ENCODE measurements around the gene HOOK2. TPM values are rescaled to one million over a fixed set of nuclear protein-coding genes. Genes with fewer than 3 reads are reported as not detected.
A peak's percentile ranks its signal among the peaks of the same experiment; 100 is the strongest.

The HOOK2 gene
- total and polyA plus RNA-seq, 2 of the 4 experiments (the other 2 are of a cell fraction) = 7.5 to 21.6 TPM

GRCh38 chr19:12793290-12794195, 18.2 kb upstream of the HOOK2 start:
- dilution Hi-C loops (cut with HindIII; ENCODE audit: low sequenced_read_pairs, unreplicated experiment) (no loop called here), intact Hi-C loops (cut with micrococcal nuclease) (no loop called here), in situ Hi-C loops (cut with MboI; ENCODE audit: low sequenced_read_pairs) (loop anchor here (25.0 kb wide), 1 partner anchor 1044 kb away; no protein-coding TSS in a partner anchor)
- H2AK5ac ChIP-seq (ENCODE audit: low read depth, low read length) = peak overlapping the region; percentile 96
- peak overlapping the region; percentile 97 for H3K4ac ChIP-seq (ENCODE audit: low read depth, low read length)
- H4K5ac ChIP-seq (ENCODE audit: low read depth, low read length) = peak overlapping the region; percentile 61
- H4K91ac ChIP-seq (ENCODE audit: insufficient read depth, low read depth, low read length) = peak overlapping the region; percentile 88
- H4K20me1 ChIP-seq (ENCODE audit: insufficient read depth, low read length) = peaks cover 20% of the 10 kb centered on the region
- POLR2A ChIA-PET (ENCODE audit: unreplicated experiment) = interaction anchor here (0.6 to 2.4 kb wide), 3 partner anchors 11 to 243 kb away, joined by 3 to 11 read pairs (median 9); no protein-coding TSS in a partner anchor
- H2BK20ac ChIP-seq (ENCODE audit: low read depth, low read length) = peak overlapping the region; percentile 69; the same call in 1 of the 2 replicates
- H3K14ac ChIP-seq (replicated peaks; ENCODE audit: low read depth, low read length) = peak overlapping the region; percentile 95
- no peaks in the 10 kb centered on the region for H3K9me3 ChIP-seq (ENCODE audit: control insufficient read depth, insufficient read depth, low read length)
- H3K4me3 ChIP-seq (ENCODE audit: insufficient read depth, low read depth, low read length) = peak overlapping the region; percentile 97
- peak overlapping the region; percentile 89 for H3K23ac ChIP-seq (ENCODE audit: low read depth, low read length)
- DNase-seq (peak; percentile 92), ATAC-seq (ENCODE audit: low read depth) (peak; percentile 28)
- no peaks in the 10 kb centered on the region for H3K27me3 ChIP-seq (ENCODE audit: control insufficient read depth, insufficient read depth, low read length)
- peak overlapping the region; percentile 85 for H3K27ac ChIP-seq (ENCODE audit: insufficient read depth, low read length)
- 0 out of 3 replicates have a peak overlapping the region, but pooled peaks have one; percentile 51 for H2BK15ac ChIP-seq (ENCODE audit: low read depth, low read length)
- peaks cover 14% of the 10 kb centered on the region for H3K4me1 ChIP-seq (ENCODE audit: control insufficient read depth, insufficient read depth, low read length)
- peaks cover 0 to 34% of the 10 kb centered on the region in 2 experiments; a peak in 2 of 4 replicates for H3K79me1 ChIP-seq (ENCODE audit: low read depth in 1 of 2, low read length in 2 of 2)
- H4K8ac ChIP-seq (ENCODE audit: low read depth in 2 of 2, low read length in 2 of 2) = peak overlapping the region; percentile 43 to 88
- peak overlapping the region; percentile 69 for H3K18ac ChIP-seq (ENCODE audit: low read depth, low read length)
- H2AFZ ChIP-seq (replicated peaks; ENCODE audit: low read length, poor library complexity) = peak overlapping the region; percentile 91
- peak overlapping the region; percentile 80 for H3K9ac ChIP-seq (ENCODE audit: low read depth, low read length)
- peak overlapping the region; percentile 70 for H3K56ac ChIP-seq (ENCODE audit: extremely low read depth, insufficient read depth, low read length)
- peak overlapping the region; percentile 92 for H2BK5ac ChIP-seq (ENCODE audit: low read depth, low read length, poor library complexity, severe bottlenecking)
- H2BK120ac ChIP-seq (ENCODE audit: low read depth, low read length) = peak overlapping the region; percentile 79
- peak overlapping the region; percentile 99 for H2AK9ac ChIP-seq (replicated peaks; ENCODE audit: low read depth, low read length, poor library complexity)
- no peaks in the 10 kb centered on the region; the same call in 1 of the 2 replicates for H3K9me1 ChIP-seq (ENCODE audit: insufficient read depth, low read length)
- H3K36me3 ChIP-seq (ENCODE audit: control insufficient read depth, insufficient read depth, low read length) = no peaks in the 10 kb centered on the region
- CTCF ChIA-PET = interaction anchor here (0.5 to 3.0 kb wide), 9 partner anchors 15 to 392 kb away, joined by 3 to 23 read pairs (median 6); no protein-coding TSS in a partner anchor
- BruUV-seq (replicated peaks) = no TSS peak
- H3K4me2 ChIP-seq (ENCODE audit: low read depth, low read length) = peak overlapping the region; percentile 80
- 0% methylated on average over 35 of the region's 81 CpGs; no CpG with 5 or more reads in 1 of the 2 experiments for WGBS, 2 experiments (ENCODE audit: extremely low coverage in 2 of 2, insufficient read length in 1 of 2)
- TF ChIP-seq USF2 (IDR thresholded peaks at IDR 0.05; ENCODE audit: low read depth, low read length) = peak; percentile 80
- peak; percentile 99 for TF ChIP-seq ELK1 (IDR thresholded peaks at IDR 0.05; ENCODE audit: borderline replicate concordance, low read depth, low read length)
- no peak for TF ChIP-seq RAD21 (IDR thresholded peaks at IDR 0.05; ENCODE audit: low read length)
- peak; percentile 85 for TF ChIP-seq MAZ (IDR thresholded peaks at IDR 0.05; ENCODE audit: borderline replicate concordance, low read depth, low read length)
- TF ChIP-seq BHLHE40 (IDR thresholded peaks at IDR 0.05; ENCODE audit: low read depth, low read length) = peak; percentile 17
- no peak for TF ChIP-seq MXI1 (IDR thresholded peaks at IDR 0.05; ENCODE audit: borderline replicate concordance, low read depth, low read length)
- TF ChIP-seq SMC3 (IDR thresholded peaks at IDR 0.05; ENCODE audit: low read depth, low read length) = no peak
- TF ChIP-seq RFX5 (IDR thresholded peaks at IDR 0.05; ENCODE audit: low read depth, low read length) = peak; percentile 75; the same call in 1 of the 2 replicates
- 0 out of 2 replicates have a peak, but pooled peaks have one; percentile 35 for TF ChIP-seq NFE2L2 (IDR thresholded peaks at IDR 0.05; ENCODE audit: low read depth, low read length)
- TF ChIP-seq FOS (IDR thresholded peaks at IDR 0.05; ENCODE audit: low read depth, low read length) = no peak
- no peak for TF ChIP-seq CEBPB (IDR thresholded peaks at IDR 0.05; ENCODE audit: low read depth, low read length)
- peak; percentile 8; the same call in 1 of the 2 replicates for TF ChIP-seq MAFK (IDR thresholded peaks at IDR 0.05; ENCODE audit: low read depth, low read length)
- TF ChIP-seq CHD1 (IDR thresholded peaks at IDR 0.05; ENCODE audit: low read depth, low read length) = peak; percentile 63; the same call in 1 of the 2 replicates
- TF ChIP-seq POLR2A (IDR thresholded peaks at IDR 0.05; ENCODE audit: low read depth, low read length) = peak; percentile 96
